GM19397 (cell line): ENCODE measurements around the gene PTAR1.
"Not testable (repeated sequence)": the region's sequence is repeated elsewhere in the genome, so short reads cannot be mapped to it uniquely, and the experiment has no call there.

ENCODE experiments used
- ATAC-seq: cut with Tn5 transposase; IDR thresholded peaks from one replicate; pipeline ENCODE4 v1.9.1; 2021; ENCODE audit warnings: mild to moderate bottlenecking, moderate library complexity; ENCODE audit not compliant: unreplicated experiment

The PTAR1 gene

GRCh38 chr9:69759421-69760277 is at the start of gene PTAR1:
TSS of gene PTAR1 (minus strand) at chr9:69760011. CDS start at chr9:69759938, 73 bp downstream.
- peak; percentile 92 for ATAC-seq

- no peak for ATAC-seq
These were observed 49.6 kb upstream of the PTAR1 start for GRCh38 chr9:69809304-69809863.

GRCh38 chr9:69806627-69807026 is 46.8 kb upstream of the PTAR1 start:
- ATAC-seq: no peak

- no peak for ATAC-seq
These were observed 46.2 kb upstream of the PTAR1 start for GRCh38 chr9:69805962-69806515.

GRCh38 chr9:69801989-69802388 is 42.2 kb upstream of the PTAR1 start:
- no peak for ATAC-seq

GRCh38 chr9:69800027-69800426 is 40.2 kb upstream of the PTAR1 start:
- ATAC-seq: not testable (repeated sequence)

- not testable (repeated sequence) for ATAC-seq
These were observed 39.7 kb upstream of the PTAR1 start for GRCh38 chr9:69799521-69799920.

- no peak for ATAC-seq
These were observed 38.9 kb upstream of the PTAR1 start for GRCh38 chr9:69798744-69799143.

- ATAC-seq: no peak
These were observed 37.9 kb upstream of the PTAR1 start for GRCh38 chr9:69797675-69798074.

GRCh38 chr9:69794356-69794755 is 34.5 kb upstream of the PTAR1 start:
- no peak for ATAC-seq

- ATAC-seq: no peak
These were observed 25.9 kb upstream of the PTAR1 start for GRCh38 chr9:69785757-69786156.

- no peak for ATAC-seq
These were observed 13.4 kb upstream of the PTAR1 start for GRCh38 chr9:69773258-69773657.

- no peak for ATAC-seq
These were observed 12.1 kb upstream of the PTAR1 start for GRCh38 chr9:69771775-69772418.

- no peak for ATAC-seq
These were observed 8.9 kb upstream of the PTAR1 start for GRCh38 chr9:69768716-69769115.

GRCh38 chr9:69768101-69768500 is 8.3 kb upstream of the PTAR1 start:
- no peak for ATAC-seq

GRCh38 chr9:69763862-69764261 is 4.1 kb upstream of the PTAR1 start:
- ATAC-seq: not testable (repeated sequence)

GRCh38 chr9:69762527-69762926 is 2.7 kb upstream of the PTAR1 start:
- ATAC-seq: no peak

- no peak for ATAC-seq
These were observed 433 bp upstream of the PTAR1 start for GRCh38 chr9:69760278-69760610.

- ATAC-seq: no peak
These were observed 790 bp downstream of the PTAR1 start for GRCh38 chr9:69759021-69759420.

GRCh38 chr9:69757996-69758675 is 1.7 kb downstream of the PTAR1 start:
- ATAC-seq: no peak

- no peak for ATAC-seq
These were observed 4.6 kb downstream of the PTAR1 start for GRCh38 chr9:69755205-69755604.
